Fibroblast of mammary gland (primary cell): ENCODE measurements around the gene PHLDB1.
"Not testable (repeated sequence)": the region's sequence is repeated elsewhere in the genome, so short reads cannot be mapped to it uniquely, and the experiment has no call there.

Experiments
- DNase-seq: peaks from one replicate; pipeline ENCODE4 v3.0.0-alpha.2; 2010; ENCODE audit warnings: low read depth
- H3K4me3 ChIP-seq: 2 replicates; pipeline ENCODE4 v1.5.1; 2011; ENCODE audit warnings: low read depth, mild to moderate bottlenecking, low read length, moderate library complexity; ENCODE audit not compliant: control insufficient read depth
- TF ChIP-seq, protein P1 (sequence below): conservative IDR thresholded peaks from 2 replicates; pipeline ENCODE4 v1.5.1; 2011; ENCODE audit warnings: low read depth, low read length, inconsistent platforms; ENCODE audit not compliant: control insufficient read depth, insufficient read depth

The PHLDB1 gene

DNA sequence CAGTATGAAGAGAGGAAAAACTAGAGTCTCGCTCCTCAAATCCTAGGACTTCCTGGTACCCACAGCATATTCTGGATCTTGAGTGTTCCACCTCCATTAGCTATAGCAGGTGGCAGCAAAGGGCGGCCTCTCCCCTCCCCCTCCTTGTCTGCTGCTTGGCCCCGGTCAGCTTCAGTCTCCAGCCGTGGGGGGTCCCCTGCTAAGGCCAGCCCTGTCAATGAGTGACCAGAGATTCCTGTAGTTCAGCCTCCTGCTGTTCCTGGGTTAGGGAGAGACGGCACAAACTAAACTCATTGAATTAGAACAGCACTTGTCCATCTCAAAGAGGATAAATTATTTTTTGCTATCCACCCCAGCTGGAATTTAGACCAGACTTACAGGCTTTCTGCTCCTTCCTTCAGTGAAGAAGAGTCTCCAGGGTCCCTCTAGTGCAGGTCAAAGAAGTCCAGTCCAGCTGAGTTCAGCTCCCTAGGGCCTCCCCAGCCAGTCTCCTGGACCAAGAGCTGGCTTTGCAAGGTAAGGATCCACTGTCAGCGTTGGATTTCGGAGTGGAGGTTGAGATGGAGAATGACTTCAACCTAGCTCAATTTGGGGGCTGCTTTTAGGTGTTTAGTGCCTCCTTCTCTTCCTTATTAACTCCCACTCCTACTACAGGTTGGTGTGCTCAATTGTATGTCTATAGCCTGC lies 1.1 kb upstream of the PHLDB1 start:
- DNase-seq = no peak
- TF ChIP-seq, protein P1, sequence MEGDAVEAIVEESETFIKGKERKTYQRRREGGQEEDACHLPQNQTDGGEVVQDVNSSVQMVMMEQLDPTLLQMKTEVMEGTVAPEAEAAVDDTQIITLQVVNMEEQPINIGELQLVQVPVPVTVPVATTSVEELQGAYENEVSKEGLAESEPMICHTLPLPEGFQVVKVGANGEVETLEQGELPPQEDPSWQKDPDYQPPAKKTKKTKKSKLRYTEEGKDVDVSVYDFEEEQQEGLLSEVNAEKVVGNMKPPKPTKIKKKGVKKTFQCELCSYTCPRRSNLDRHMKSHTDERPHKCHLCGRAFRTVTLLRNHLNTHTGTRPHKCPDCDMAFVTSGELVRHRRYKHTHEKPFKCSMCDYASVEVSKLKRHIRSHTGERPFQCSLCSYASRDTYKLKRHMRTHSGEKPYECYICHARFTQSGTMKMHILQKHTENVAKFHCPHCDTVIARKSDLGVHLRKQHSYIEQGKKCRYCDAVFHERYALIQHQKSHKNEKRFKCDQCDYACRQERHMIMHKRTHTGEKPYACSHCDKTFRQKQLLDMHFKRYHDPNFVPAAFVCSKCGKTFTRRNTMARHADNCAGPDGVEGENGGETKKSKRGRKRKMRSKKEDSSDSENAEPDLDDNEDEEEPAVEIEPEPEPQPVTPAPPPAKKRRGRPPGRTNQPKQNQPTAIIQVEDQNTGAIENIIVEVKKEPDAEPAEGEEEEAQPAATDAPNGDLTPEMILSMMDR = no peak
- no peak overlapping the region for H3K4me3 ChIP-seq

DNA sequence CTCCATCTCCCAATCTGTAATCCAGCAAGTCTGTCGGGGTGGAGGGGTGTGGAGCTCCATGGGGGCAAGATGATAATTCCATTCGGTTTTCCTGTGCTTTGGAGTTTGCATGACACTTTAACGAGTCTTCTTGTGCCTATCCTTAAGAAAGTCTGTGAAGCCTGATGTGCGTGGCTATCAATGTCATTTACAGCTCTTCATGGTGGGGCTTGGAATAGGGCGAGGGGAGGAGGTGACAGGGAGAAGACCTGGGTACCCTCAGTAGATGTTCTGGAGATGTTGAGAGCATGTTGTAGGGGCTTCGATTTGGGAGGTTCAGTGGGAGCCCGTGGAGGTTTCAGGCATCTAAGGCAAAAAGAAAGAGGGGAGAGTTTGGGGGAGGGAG lies 579 bp upstream of the PHLDB1 start:
- no peak overlapping the region for H3K4me3 ChIP-seq
- TF ChIP-seq, protein P1 = no peak
- no peak for DNase-seq

- peak overlapping the region; percentile 90 for H3K4me3 ChIP-seq
- peak; percentile 91 for DNase-seq
- TF ChIP-seq, protein P1 = no peak
These were observed 1.2 kb downstream of the PHLDB1 start for GRCh38 chr11:118608360-118609227.

DNA sequence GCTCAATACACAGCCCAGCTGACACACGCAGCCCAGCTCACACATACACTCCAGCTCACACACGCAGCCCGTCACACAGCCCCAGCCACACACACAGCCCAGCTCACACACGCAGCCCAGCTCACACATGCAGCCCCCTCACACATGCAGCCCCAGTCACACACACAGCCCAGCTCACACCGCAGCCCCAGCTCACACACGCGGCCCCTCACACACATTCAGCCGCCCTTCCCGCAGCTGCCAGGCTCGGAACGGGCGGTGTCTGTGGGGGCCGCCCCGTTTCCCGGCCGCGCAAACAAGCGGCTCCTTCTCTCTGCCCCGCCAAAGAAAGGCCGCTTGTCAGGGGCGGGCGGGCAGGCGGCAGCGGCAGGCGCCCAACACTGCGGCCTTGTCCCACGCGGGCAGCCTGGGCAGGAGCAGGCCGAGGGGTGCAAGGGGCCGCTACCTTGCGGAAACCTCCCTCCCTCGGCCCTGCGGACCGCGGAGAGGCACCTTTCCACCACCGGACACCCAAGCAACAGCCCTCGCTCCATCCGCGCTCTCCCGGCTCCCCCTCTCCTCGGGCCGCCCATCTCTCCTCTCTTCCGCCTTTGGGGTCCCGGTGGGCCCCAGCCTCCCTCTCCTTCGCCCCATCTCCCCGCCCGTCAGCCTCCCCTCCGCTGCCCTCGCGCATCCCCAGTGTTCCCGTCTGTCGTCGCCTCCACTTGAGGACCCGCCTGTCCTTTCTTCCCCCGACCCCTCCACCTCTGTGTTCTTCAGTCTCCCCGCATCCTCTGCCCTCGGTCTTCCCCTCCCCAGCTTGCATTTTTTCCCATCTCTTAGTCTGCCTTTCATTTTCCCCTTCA lies 2.2 kb downstream of the PHLDB1 start:
- no peak for DNase-seq
- peak overlapping the region; percentile 90 for H3K4me3 ChIP-seq
- TF ChIP-seq, protein P1 = no peak

GRCh38 chr11:118610225-118610772 lies 2.9 kb downstream of the PHLDB1 start:
- TF ChIP-seq, protein P1 = no peak
- no peak for DNase-seq
- H3K4me3 ChIP-seq = peak overlapping the region; percentile 90

DNA sequence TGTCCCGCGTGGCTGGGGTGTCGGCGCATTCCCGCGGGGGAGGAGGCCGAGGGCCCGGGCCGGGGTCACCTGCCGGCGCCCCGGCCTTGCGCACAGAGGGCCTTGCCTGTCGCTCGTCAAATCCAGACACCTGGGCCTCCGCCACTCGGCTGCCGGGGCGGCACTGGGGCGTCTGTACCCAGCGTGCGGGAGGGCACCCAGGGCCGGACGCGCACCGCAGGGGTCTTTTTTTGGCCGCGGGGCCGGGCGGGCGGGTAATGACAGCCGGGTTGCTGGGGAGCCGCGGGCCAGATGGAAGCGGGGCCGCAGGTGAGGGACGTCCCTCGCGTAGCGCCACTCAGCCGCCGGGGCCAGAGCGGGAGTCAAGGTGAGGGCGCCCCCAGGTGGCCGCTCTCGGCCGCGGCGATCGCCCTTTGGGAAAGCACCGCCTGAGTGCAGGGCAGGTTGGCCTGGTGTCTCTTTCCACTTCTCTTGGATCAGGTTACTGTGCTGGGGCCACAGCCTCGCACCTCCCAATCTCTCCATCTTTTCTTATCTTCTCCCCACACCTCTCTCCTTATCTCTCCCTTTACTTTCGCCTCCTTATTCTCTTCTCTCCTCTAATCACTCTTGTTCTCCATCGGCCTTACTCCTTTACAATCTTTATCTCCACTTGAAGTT lies 3.5 kb downstream of the PHLDB1 start:
- peak overlapping the region; percentile 90 for H3K4me3 ChIP-seq
- DNase-seq = peak; percentile 67
- TF ChIP-seq, protein P1 = peak; percentile 63

- not testable (repeated sequence) for DNase-seq
- peak overlapping the region; percentile 90 for H3K4me3 ChIP-seq
These were observed 4.0 kb downstream of the PHLDB1 start for GRCh38 chr11:118611433-118611795.
